GM19035 (cell line): ENCODE data around the gene TMEM222.
A peak's percentile ranks its signal among the peaks of the same experiment; 100 is the strongest.

Experiments used
- ATAC-seq: cut with Tn5 transposase; IDR thresholded peaks from one replicate; pipeline ENCODE4 v1.9.1; 2021; ENCODE audit not compliant: unreplicated experiment

TMEM222 gene

DNA sequence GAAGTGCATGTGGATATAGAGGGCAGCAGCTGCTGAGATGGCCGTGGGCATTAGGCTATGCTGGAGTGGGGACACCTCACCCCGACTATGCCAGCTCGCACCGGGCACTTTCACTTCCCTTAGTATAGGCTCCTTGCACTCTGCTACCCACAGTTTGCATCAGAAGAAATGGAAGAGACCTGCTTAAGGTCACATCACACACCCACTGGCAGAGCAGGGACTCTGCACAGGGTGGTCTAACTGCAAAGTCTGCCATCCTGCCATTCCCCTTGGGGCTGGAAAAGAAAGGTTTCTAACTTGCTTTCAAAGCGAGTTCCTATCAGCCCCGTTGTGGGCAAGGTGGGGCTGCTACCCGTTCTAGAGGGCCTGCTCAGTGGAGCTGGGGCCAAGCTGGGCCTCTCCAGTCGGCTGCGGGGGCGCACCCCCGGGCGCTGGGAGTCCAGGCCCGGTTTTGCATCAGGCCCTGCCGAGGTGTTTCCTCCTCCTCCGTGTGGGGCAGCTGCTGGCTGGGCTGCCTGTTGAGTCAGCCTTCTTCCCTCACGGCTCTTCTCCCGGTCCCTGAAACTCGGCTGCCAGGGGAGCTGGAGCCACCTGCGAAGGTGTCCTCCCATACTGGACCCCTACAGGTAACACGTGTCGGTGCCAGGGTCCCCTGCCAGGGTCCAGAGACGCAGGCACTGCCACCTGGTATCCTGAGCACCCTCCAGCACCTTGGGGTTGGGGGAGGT lies 19.7 kb downstream of the TMEM222 start, which contains the start of gene SYTL1:
SYTL1 (plus strand) TSS at position 498 of the 728 bp plus-strand sequence. CDS start 3,313 bp downstream, outside the sequence.
- no peak for ATAC-seq

DNA sequence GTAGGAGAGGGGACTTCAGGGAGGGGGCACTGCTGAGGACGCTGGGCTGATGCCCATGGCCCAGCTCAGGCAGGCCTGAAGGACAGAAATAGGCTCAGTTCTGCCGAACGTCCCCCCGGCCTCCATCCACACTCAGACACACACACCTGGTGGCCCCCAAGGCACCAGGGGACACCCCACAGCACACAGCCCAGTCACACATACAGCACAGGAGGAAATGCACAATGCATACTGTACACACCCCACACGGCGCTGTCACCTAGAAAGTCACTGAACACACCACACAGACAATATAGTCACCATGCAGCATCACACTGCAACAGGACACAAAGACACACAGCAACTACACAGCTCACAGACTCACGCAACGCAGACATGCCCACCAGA lies 20.4 kb downstream of the TMEM222 start:
- no peak for ATAC-seq

DNA sequence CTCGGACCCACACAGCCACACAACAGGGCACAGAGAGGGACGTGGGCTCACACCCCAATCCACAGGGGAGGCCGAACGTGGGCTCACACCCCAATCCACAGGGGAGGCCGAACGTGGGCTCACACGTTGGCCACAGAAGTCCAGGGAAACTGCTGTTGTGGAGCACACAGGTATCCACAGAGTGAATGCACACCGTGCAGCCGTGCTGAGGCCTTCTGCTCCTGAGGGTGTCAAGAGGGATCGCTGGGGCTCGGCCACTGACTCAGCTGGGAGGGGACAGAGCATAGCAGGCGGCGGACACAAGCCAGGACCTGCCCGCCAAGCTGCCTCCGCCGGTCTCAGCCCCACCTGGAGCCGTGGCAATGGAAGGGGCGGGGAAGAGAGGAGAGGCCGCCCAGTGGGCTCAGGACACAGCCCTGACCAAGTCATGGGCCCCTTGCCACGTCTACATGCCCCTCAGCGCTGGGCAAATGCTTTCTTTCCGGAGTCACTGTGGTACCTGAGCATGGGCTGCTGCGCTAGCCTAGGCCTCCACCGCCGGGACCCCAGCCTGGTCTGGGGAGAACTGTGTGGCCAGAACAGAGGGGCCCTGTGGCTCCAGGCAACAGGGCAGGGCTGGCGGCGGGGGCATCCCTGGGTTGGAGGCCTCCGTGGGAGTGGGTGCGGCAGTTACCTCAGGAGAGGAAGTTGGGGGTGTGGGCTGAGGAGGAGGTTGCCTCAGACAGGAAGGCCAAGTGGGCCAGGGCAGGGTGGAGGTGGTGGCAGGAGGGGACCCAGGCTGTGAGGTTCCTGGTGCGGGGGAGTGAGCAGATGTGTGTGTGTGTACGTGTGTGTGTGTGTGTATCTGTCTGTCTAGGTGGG lies 21.0 kb downstream of the TMEM222 start:
- ATAC-seq = peak; percentile 51

DNA sequence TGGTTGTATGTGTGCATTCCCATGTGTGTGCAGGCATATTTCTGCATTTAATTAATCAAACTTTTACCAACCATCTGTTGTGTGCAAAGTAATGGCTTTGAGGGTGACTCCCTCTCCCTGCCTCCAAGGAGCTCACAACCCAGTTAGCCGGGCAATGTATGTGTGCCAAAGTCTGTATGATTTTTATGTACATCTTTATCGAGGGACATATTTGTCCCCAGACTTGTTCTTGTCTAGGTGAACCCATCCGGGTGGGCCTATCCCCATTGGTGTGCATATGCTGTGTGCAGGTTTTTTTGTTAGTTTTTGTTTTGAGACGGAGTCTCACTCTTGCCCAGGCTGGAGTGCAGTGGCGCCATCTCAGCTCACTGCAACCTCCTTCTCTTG lies 21.7 kb downstream of the TMEM222 start:
- no peak for ATAC-seq

DNA sequence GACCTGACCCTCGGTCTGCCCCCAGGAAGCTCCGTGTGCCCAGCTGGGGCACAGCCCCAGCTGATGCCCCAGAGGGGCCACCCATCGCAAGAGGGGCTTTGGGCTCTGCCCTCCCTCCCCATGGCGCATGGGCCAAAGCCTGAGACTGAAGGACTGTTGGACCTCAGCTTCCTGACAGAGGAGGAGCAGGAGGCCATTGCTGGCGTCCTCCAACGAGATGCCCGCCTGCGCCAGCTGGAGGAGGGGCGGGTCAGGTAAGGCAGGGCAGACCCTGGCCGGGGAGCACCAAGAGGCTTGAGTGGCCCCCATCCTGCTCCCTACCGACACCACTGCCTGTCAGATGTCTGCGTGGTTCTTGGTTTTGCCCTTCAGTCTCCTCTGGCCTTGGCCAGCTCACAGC lies 23.3 kb downstream of the TMEM222 start:
- ATAC-seq = no peak

DNA sequence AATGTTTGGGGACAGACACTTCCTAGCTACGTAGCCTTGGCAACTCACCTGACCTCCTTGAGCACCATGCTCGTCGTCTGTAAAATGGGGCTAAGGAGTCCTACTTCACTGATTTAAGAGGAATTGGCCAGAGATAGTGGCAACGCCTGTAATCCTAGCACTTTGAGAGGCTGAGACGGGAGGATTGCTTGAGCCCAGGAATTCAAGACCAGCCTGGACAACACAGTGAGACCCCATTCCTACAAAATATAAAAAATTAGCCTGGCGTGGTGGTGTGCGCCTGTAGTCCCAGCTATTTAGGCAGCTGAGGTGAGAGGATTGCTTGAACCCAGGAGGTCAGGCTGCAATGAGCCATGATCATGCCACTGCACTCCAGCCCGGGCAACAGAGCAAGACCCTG lies 24.4 kb downstream of the TMEM222 start:
- ATAC-seq = no peak

DNA sequence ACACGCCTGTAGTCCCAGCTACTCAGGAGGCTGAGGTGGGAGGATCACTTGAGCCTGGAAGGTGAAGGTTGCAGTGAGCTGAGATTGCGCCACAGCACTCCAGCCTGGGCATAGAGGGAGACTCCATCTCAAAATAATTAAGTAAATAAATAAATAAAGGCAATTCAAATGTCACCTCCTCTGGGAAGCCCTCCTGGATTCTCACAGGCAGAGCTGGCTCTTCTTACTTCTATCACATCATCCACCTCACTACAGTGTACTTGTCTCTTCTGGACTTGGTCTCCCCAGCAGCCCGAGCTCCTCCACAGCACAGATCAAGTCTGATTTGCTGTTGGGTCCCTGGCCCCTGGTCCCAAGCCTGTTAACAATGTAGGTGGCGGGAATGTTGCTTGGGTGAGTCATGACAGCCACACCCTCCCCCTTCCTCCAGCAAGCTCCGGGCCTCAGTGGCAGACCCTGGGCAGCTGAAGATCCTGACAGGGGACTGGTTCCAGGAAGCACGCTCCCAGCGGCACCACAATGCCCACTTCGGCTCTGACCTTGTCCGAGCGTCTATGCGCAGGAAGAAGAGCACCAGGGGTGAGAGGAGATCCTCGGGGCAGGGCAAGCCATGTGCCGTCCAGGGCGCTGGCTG lies 25.1 kb downstream of the TMEM222 start:
- no peak for ATAC-seq

DNA sequence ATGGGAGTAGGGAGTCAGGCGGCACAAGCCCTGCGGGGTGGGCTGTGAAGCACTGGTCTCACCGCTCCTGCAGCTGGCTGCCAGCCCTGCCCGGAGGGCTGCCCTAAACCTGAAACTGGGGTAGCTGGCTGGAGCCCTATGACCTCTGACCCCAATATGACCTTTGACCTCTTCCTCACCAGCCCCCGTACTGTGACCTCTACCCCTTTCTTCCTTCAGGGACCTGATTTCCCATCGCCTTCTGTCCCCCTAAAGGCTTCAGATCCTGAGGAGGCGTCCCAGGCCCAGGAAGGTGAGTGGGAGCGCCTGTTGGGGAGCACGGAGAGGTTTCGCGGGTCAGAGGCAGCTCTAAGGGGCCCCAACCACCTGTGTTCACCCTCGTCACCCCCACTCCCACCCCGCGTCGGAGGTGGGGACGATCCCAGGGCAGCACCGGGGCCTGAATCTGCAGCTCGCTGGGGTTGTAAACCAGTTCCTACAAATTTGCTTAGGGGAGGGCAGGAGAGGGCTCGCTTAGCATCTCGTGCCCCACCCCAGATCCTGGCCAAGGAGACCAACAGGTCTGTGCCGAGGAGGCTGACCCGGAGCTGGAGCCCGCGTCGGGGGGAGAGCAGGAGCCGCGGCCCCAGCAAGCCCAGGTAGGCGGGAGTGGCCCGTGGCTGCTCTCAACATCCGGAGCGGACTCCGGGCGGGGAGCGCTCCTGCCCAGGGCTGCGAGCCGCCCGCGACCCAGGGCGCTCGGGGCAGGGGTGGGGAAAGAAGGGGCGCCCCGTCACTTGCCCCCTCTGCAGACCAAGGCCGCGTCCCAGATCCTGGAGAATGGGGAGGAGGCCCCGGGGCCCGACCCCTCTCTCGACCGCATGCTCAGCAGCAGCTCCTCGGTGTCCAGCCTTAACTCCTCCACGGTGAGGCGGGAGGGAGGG lies 27.2 kb downstream of the TMEM222 start:
- ATAC-seq = no peak

DNA sequence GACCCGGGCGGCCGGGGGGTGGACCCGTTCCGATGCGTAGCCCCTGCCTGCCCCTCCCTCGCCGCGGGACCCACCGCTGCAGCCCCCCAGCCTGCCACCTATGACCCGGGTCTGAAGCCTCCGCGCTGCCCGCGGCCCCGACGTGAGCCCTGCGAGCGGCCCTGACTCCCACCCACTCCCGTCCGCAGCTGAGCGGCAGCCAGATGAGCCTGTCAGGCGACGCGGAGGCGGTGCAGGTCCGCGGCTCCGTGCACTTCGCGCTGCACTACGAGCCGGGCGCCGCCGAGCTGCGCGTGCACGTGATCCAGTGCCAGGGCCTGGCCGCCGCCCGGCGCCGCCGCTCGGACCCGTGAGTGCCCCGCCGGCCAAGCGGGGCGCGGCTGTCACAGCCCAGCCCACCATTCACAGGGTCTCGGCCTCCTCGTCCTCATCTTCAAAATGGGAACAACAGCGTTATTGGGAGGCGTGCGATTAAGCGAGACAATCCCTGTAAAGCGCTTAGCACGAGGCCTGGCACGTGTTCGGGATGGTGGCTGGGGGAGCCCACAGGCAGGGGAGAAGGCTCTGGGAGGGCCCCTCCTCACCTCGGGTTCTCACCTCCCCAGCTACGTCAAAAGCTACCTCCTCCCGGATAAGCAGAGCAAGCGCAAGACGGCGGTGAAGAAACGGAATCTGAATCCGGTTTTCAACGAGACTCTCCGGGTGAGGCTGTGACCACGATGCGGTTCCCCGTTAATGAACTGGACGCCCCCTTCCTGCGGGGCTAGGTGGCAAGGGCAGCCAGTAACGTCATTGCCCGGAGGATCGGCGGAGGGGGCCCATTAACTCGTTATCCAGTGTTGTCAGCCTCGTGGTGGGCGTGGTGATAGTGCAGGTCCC lies 28.1 kb downstream of the TMEM222 start:
- ATAC-seq = no peak

DNA sequence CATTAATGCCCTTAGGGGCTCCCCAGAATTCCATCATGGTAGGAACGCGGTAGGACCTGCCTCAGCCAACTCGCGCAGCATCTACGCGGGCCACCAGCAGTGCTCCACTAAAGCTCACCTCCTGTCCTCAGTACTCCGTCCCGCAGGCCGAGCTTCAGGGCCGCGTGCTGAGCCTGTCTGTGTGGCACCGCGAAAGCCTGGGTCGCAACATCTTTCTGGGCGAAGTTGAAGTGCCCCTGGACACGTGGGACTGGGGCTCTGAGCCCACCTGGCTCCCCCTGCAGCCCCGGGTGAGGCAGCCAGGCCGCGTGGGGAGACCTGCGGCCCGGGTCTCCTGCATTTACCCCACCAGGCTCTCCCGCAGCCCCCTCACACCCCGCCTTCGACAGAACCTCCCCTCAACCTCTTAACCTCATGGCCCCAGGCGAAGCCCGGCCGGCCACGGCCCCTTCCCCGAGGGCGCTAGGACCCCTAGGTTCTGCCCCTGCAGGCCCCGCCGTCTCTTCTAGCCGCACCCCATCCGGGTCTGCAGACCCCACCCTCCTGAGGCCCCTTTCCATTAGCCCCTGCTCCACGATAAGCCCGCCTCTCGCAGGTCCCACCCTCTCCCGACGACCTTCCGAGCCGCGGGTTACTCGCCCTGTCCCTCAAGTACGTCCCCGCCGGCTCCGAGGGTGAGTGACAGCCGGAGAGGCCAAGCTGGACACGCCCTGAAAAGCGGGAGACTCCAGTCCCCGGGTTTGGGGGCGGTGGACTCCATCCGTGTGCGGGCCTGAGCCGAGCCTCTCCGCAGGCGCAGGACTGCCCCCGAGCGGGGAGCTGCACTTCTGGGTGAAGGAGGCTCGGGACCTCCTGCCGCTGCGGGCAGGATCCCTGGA lies 28.9 kb downstream of the TMEM222 start:
- no peak for ATAC-seq

DNA sequence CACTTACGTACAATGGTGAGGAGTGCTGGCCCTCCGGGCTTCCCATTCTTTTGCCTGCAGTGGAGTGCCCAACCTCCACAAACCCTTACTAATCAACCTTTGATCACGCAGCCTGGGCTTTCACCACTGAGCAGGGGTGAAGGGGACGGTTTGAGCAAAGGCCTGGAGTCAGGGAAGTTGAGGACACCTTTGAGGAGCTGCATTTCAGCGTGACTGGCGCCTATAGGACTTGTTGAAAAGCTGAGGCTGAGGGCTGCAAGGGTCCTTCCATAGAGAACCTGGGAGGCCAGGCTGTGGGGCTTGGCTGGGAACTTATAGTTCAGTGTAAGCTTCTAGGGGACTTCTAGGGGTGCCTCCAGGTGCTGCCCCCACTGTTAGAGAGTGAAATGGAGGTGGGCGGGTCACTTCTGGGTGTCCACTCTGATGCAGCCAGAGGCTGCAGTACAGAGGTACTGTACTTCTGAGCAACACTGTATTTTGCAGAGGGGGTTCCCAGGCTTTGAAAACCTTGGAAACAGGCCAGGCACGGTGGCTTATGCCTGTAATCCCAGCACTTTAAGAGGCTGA lies 29.7 kb downstream of the TMEM222 start:
- no peak for ATAC-seq

DNA sequence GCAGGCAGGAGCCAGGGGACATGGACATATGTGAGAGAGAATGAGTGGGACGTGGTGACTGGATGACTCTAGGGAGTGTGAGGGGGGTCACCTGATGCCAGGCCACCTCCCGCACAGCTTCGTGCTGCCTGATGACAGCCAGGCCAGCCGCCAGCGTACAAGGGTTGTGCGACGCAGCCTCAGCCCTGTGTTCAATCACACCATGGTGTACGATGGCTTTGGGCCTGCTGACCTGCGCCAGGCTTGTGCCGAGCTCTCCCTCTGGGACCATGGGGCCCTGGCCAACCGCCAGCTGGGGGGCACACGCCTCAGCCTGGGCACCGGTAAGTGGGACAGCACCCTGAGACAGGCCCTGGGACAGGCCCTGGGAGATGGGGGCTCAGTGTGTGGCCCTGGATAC lies 31.2 kb downstream of the TMEM222 start:
- ATAC-seq = no peak

DNA sequence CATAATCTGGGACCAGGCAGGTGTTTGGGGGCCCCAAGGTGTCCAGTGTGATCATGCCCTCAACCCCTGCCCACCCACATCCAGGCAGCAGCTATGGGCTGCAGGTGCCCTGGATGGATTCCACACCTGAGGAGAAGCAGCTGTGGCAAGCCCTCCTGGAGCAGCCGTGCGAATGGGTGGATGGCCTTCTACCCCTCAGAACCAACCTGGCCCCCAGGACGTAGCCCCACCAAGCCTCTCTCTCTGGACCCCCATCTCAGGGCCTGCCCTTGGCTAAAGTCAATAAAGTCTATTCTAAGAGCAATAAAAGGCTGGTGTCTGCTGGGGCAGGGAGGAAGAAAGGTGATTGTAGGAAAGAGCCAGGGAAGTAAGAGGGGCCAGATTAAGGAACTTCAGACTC lies 31.7 kb downstream of the TMEM222 start:
- no peak for ATAC-seq

DNA sequence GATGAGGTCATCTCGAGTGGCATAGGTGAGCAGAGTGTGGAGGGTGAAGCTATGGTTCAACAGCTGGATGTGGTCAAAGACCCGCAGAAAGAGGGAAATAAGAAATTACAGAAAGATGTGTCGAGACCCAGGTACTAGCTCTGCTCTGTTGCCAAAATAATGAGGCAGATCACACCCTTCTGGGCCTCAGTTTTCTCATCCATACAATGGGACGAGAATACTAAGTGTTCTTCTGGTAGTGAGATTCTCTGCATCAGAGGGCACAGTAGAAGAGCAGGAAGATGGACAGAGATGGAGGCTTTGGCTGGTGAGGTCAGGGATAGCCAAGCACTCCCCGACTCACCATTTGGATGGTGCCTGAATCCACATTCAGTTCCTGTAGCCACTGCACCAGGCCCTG lies 33.7 kb downstream of the TMEM222 start:
- no peak for ATAC-seq

DNA sequence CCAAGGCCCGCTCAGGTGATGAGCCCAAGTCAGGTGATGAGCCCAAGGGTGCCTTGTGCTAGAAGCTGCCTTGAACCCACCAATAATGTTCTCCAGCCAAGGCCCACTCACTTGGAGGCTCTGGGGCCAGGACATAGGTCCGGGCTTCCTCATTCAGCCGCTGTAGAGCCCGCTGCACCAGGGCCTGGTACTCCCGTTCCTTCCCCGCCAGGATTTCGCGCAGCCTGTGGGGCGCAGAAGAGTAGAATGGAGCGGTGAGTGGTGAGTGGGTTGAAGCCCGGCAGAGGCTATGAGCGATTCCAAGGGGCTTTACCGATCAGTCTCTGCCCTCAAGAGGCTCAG lies 34.3 kb downstream of the TMEM222 start:
- no peak for ATAC-seq

DNA sequence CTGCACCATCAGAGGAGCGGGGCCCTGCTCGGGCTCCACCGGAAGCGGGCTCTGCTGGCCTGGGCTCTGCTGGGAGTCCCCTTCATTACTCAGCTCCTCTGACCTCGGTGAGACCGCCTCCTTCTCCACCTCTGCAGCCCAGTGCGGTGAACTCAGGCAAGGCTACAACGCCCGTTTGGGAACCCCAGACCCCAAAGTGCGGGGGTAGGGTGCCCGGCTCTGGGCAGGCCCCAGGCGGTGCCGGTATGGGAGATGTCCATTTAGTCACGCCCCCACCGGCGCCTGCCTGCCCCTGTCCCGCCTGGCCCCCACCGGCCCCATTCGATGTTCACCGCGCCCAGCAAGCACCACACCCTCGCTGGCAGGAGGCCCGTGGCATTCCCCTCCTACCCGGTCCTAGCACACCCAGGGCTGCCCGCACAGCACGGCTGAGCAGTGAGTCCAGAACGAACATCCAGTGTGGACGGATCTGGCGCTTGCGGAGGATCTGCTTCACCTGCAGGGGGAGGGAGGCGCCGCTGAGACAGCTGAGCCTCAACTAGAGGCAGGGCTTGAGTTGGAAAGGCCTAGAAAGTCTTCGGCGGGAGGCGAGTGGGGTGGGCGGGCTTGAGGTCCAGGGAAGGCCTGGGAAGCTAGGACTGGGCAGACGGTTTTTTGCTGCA lies 34.8 kb downstream of the TMEM222 start:
- no peak for ATAC-seq

DNA sequence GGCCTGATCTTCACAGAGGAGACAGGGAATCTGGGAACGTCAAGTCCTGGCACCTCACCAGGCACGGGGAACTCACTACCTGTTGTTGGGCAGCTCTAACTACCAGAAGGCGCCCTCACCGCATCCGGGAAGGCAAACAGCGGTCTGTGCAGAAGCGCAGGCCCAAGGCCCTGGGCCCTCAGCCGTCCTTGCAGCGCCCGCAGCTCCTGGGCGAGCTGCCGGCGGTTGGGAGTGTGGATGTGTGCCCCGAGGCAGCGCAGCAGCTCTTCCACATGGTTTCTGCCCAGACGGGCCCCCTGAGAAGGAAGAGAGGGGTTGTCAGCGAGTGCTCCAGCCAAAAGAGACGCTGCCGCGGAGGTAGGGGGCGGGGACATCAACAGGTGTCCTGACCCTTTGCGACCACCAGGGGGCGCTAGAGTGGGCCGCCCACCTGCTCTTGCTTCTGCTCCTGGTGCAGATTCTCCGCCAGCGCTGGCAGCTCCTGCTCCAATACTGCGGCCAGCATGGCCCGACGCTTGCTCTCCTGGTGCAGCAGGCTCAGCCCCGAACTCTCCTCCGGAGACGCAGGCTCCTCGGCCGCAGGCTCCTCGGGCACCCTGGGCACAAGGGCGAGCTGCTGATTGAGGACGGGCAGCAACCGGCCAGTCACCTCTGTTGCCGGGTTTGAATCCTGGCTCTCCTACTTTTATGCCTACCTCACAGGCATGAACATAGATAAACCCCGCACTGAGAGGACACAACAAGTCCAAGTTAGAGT lies 35.5 kb downstream of the TMEM222 start:
- no peak for ATAC-seq
